ENCODE results near the gene TBX18.
A peak's percentile ranks its signal among the peaks of the same experiment; 100 is the strongest.

The TBX18 gene

DNA sequence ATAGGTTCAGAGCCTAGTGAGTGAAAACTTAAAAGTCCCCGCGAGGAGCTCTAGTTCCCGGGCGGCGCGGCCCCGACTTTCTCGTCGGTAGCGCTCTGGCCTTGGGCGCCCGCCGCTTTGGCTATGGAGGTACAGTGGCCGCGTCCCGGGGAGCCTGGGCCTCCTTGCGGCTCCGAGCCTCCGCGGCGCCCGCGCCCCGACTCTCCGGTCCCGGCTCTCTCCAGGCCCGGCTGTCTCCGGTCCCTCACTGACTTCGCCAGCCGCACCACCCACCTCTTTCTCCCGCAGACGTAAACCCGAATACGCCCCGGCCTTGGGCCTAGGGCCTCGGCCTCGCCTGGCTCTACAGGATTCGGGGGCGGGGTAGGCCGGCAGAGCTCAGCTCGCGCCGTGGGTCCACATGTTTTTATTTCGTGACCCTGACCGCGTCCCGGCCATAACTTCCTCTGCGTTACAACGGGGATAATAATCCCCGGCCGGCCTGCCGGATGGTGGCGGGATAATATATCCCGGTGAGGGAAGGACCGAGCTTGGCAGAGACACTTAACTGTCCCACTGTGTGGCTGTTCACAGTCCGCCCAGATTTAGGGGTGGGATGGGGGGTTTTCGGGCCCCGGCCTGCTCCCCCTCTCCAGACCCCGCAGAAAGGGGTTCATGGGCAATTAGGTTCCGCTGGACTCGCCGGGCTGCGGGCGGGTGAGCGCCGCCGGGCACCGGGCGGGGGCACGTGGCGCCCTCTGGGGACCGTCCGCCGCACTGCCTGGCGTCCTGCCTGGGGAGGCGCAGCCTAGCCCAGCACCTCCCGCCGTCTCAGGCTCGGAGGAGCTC is 10.0 kb upstream of the TBX18 start:
- Histone ChIP-seq H3K4me1 (ENCODE audit: insufficient read depth, poor library complexity, severe bottlenecking) (no peaks in the 10 kb centered on the region), H3K27me3 (ENCODE audit: insufficient read depth, poor library complexity, severe bottlenecking) (peaks cover 64% of the 10 kb centered on the region), H3K9me3 (ENCODE audit: severe bottlenecking) (no peaks in the 10 kb centered on the region), H3K36me3 (ENCODE audit: low read depth) (no peaks in the 10 kb centered on the region), H3K27ac (ENCODE audit: poor library complexity, severe bottlenecking) (no peak overlapping the region), H3K4me3 (ENCODE audit: severe bottlenecking) (peak overlapping the region; percentile 34)
- ATAC-seq (ENCODE audit: low read depth), result peak; percentile 79
- peak; percentile 91 for TF ChIP-seq CTCF (IDR thresholded peaks at IDR 0.05; ENCODE audit: poor library complexity, severe bottlenecking)
- DNase-seq (ENCODE audit: low spot score), result no peak

- H3K4me1 ChIP-seq (ENCODE audit: insufficient read depth, poor library complexity, severe bottlenecking), result no peaks in the 10 kb centered on the region
- TF ChIP-seq CTCF (IDR thresholded peaks at IDR 0.05; ENCODE audit: poor library complexity, severe bottlenecking), result no peak
- peaks cover 72% of the 10 kb centered on the region for H3K27me3 ChIP-seq (ENCODE audit: insufficient read depth, poor library complexity, severe bottlenecking)
- peak overlapping the region; percentile 34 for H3K4me3 ChIP-seq (ENCODE audit: severe bottlenecking)
- H3K36me3 ChIP-seq (ENCODE audit: low read depth), result no peaks in the 10 kb centered on the region
- ATAC-seq (ENCODE audit: low read depth) (peak; percentile 60), DNase-seq (ENCODE audit: low spot score) (peak; percentile 62)
- no peak overlapping the region for H3K27ac ChIP-seq (ENCODE audit: poor library complexity, severe bottlenecking)
- H3K9me3 ChIP-seq (ENCODE audit: severe bottlenecking), result no peaks in the 10 kb centered on the region
These were observed 9.2 kb upstream of the TBX18 start for GRCh38 chr6:84773431-84774156.

- H3K36me3 ChIP-seq (ENCODE audit: low read depth), result no peaks in the 10 kb centered on the region
- ATAC-seq (ENCODE audit: low read depth) (no peak), DNase-seq (ENCODE audit: low spot score) (no peak)
- H3K27me3 ChIP-seq (ENCODE audit: insufficient read depth, poor library complexity, severe bottlenecking), result peaks cover 77% of the 10 kb centered on the region
- no peak overlapping the region for H3K27ac ChIP-seq (ENCODE audit: poor library complexity, severe bottlenecking)
- H3K9me3 ChIP-seq (ENCODE audit: severe bottlenecking), result no peaks in the 10 kb centered on the region
- peak overlapping the region; percentile 34 for H3K4me3 ChIP-seq (ENCODE audit: severe bottlenecking)
- TF ChIP-seq CTCF (IDR thresholded peaks at IDR 0.05; ENCODE audit: poor library complexity, severe bottlenecking), result no peak
- no peaks in the 10 kb centered on the region for H3K4me1 ChIP-seq (ENCODE audit: insufficient read depth, poor library complexity, severe bottlenecking)
These were observed 8.7 kb upstream of the TBX18 start for GRCh38 chr6:84773133-84773430.

GRCh38 chr6:84772428-84773132 is 8.2 kb upstream of the TBX18 start:
- no peak for ATAC-seq (ENCODE audit: low read depth)
- DNase-seq (ENCODE audit: low spot score), result no peak
- H3K27me3 ChIP-seq (ENCODE audit: insufficient read depth, poor library complexity, severe bottlenecking), result peaks cover 82% of the 10 kb centered on the region

More at GRCh38 chr6:84772428-84773132, 8.2 kb upstream of the TBX18 start:
- TF ChIP-seq CTCF (IDR thresholded peaks at IDR 0.05; ENCODE audit: poor library complexity, severe bottlenecking), result no peak
- no peak overlapping the region for H3K27ac ChIP-seq (ENCODE audit: poor library complexity, severe bottlenecking)
- no peaks in the 10 kb centered on the region for H3K4me1 ChIP-seq (ENCODE audit: insufficient read depth, poor library complexity, severe bottlenecking)
- no peaks in the 10 kb centered on the region for H3K9me3 ChIP-seq (ENCODE audit: severe bottlenecking)
- no peak overlapping the region for H3K4me3 ChIP-seq (ENCODE audit: severe bottlenecking)
- H3K36me3 ChIP-seq (ENCODE audit: low read depth), result no peaks in the 10 kb centered on the region

All from RWPE2 (cell line).